Measurements from ENCODE around the gene DPH3. TPM values are rescaled to one million over a fixed set of nuclear protein-coding genes. Genes with fewer than 3 reads are reported as not detected.

The DPH3 gene
- total and polyA plus RNA-seq, 2 of the 8 experiments (the other 6 are each of a cell fraction or from before 2014, with no cell fraction given): 9.8 to 40.1 TPM

DNA sequence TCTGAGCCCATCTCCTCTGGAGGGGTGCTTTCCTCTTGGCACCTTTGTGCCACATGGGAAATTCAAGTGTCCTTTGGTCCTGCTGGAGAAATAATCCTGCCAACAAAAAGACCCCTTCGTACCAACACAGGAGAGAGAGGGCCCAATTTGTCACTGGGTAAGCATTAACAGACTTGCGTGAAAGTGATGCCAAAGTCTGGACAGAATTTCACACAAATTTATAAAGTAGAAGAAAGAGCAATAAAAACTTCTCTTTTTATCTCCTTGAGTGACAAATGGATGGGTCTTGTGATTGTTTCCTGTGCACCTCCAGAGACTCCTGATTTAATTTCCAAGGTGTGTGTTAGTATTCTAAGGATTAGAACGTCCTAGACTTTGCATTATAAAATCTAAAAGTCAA is 14.9 kb downstream of the DPH3 start (continued):
- TF ChIP-seq, protein P1, sequence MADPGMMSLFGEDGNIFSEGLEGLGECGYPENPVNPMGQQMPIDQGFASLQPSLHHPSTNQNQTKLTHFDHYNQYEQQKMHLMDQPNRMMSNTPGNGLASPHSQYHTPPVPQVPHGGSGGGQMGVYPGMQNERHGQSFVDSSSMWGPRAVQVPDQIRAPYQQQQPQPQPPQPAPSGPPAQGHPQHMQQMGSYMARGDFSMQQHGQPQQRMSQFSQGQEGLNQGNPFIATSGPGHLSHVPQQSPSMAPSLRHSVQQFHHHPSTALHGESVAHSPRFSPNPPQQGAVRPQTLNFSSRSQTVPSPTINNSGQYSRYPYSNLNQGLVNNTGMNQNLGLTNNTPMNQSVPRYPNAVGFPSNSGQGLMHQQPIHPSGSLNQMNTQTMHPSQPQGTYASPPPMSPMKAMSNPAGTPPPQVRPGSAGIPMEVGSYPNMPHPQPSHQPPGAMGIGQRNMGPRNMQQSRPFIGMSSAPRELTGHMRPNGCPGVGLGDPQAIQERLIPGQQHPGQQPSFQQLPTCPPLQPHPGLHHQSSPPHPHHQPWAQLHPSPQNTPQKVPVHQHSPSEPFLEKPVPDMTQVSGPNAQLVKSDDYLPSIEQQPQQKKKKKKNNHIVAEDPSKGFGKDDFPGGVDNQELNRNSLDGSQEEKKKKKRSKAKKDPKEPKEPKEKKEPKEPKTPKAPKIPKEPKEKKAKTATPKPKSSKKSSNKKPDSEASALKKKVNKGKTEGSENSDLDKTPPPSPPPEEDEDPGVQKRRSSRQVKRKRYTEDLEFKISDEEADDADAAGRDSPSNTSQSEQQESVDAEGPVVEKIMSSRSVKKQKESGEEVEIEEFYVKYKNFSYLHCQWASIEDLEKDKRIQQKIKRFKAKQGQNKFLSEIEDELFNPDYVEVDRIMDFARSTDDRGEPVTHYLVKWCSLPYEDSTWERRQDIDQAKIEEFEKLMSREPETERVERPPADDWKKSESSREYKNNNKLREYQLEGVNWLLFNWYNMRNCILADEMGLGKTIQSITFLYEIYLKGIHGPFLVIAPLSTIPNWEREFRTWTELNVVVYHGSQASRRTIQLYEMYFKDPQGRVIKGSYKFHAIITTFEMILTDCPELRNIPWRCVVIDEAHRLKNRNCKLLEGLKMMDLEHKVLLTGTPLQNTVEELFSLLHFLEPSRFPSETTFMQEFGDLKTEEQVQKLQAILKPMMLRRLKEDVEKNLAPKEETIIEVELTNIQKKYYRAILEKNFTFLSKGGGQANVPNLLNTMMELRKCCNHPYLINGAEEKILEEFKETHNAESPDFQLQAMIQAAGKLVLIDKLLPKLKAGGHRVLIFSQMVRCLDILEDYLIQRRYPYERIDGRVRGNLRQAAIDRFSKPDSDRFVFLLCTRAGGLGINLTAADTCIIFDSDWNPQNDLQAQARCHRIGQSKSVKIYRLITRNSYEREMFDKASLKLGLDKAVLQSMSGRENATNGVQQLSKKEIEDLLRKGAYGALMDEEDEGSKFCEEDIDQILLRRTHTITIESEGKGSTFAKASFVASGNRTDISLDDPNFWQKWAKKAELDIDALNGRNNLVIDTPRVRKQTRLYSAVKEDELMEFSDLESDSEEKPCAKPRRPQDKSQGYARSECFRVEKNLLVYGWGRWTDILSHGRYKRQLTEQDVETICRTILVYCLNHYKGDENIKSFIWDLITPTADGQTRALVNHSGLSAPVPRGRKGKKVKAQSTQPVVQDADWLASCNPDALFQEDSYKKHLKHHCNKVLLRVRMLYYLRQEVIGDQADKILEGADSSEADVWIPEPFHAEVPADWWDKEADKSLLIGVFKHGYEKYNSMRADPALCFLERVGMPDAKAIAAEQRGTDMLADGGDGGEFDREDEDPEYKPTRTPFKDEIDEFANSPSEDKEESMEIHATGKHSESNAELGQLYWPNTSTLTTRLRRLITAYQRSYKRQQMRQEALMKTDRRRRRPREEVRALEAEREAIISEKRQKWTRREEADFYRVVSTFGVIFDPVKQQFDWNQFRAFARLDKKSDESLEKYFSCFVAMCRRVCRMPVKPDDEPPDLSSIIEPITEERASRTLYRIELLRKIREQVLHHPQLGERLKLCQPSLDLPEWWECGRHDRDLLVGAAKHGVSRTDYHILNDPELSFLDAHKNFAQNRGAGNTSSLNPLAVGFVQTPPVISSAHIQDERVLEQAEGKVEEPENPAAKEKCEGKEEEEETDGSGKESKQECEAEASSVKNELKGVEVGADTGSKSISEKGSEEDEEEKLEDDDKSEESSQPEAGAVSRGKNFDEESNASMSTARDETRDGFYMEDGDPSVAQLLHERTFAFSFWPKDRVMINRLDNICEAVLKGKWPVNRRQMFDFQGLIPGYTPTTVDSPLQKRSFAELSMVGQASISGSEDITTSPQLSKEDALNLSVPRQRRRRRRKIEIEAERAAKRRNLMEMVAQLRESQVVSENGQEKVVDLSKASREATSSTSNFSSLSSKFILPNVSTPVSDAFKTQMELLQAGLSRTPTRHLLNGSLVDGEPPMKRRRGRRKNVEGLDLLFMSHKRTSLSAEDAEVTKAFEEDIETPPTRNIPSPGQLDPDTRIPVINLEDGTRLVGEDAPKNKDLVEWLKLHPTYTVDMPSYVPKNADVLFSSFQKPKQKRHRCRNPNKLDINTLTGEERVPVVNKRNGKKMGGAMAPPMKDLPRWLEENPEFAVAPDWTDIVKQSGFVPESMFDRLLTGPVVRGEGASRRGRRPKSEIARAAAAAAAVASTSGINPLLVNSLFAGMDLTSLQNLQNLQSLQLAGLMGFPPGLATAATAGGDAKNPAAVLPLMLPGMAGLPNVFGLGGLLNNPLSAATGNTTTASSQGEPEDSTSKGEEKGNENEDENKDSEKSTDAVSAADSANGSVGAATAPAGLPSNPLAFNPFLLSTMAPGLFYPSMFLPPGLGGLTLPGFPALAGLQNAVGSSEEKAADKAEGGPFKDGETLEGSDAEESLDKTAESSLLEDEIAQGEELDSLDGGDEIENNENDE (IDR thresholded peaks at IDR 0.05; ENCODE audit: insufficient replicate concordance, low read length): no peak
- TF ChIP-seq TEAD4 (IDR thresholded peaks at IDR 0.05; ENCODE audit: low read depth, low read length) (no peak), CEBPB (IDR thresholded peaks at IDR 0.05; ENCODE audit: low read depth, low read length) (no peak), BACH1 (IDR thresholded peaks at IDR 0.05; ENCODE audit: low read length) (no peak), SIN3A (conservative IDR thresholded peaks at IDR 0.05 in 1 of 2, IDR thresholded peaks at IDR 0.05 in 1 of 2; ENCODE audit: low read depth in 1 of 2, low read length in 2 of 2) (no peak), EP300 (IDR thresholded peaks at IDR 0.05; ENCODE audit: borderline replicate concordance in 1 of 2, low read depth in 2 of 2, low read length in 2 of 2) (no peak)
